Trophoblast cell (in vitro differentiated cells and primary cell): Measurements from ENCODE around the gene MARK1.

ENCODE experiments used
- DNase-seq, 2 donors: peaks; one replicate each; pipeline ENCODE4 v3.0.0-alpha.2; 2016
- H2AFZ ChIP-seq: 2 replicates; pipeline ENCODE4 v1.6.1; 2013; ENCODE audit warnings: low read length, moderate library complexity, mild to moderate bottlenecking; ENCODE audit not compliant: insufficient read depth, poor library complexity
- H2AK5ac ChIP-seq: 2 replicates; pipeline ENCODE4 v1.6.1; 2013; ENCODE audit warnings: mild to moderate bottlenecking, low read length
- H2BK120ac ChIP-seq: 2 replicates; pipeline ENCODE4 v1.6.1; 2013; ENCODE audit warnings: low read length, mild to moderate bottlenecking, moderate library complexity; ENCODE audit not compliant: insufficient read depth, poor library complexity
- H2BK12ac ChIP-seq: 2 replicates; pipeline ENCODE4 v1.6.1; 2013; ENCODE audit warnings: mild to moderate bottlenecking, low read length, moderate library complexity
- H2BK5ac ChIP-seq: 2 replicates; pipeline ENCODE4 v1.6.1; 2013; ENCODE audit warnings: low read length, low read depth, moderate library complexity, mild to moderate bottlenecking; ENCODE audit not compliant: poor library complexity
- H3K14ac ChIP-seq: 2 replicates; pipeline ENCODE4 v1.6.1; 2013; ENCODE audit warnings: mild to moderate bottlenecking, low read length
- H3K18ac ChIP-seq: 2 replicates; pipeline ENCODE4 v1.6.1; 2013; ENCODE audit warnings: mild to moderate bottlenecking, low read length
- H3K23ac ChIP-seq: 2 replicates; pipeline ENCODE4 v1.6.1; 2013; ENCODE audit warnings: low read length
- H3K27ac ChIP-seq: 2 replicates; pipeline ENCODE4 v1.5.1; 2013; ENCODE audit warnings: low read depth, mild to moderate bottlenecking, inconsistent platforms, low read length, moderate library complexity
- H3K27me3 ChIP-seq: 2 replicates; pipeline ENCODE4 v1.6.1; 2013; ENCODE audit warnings: inconsistent platforms, mild to moderate bottlenecking, low read length, moderate library complexity; ENCODE audit not compliant: insufficient read depth
- H3K36me3 ChIP-seq, 2 experiments: 1 replicate in 1 of 2; 2 replicates in 1 of 2; pipeline ENCODE4 v1.6.1; 2013; ENCODE audit warnings: low read length in 2 of 2, mild to moderate bottlenecking in 2 of 2, moderate library complexity in 1 of 2; ENCODE audit not compliant: insufficient read depth in 2 of 2, control insufficient read depth in 1 of 2
- H3K4ac ChIP-seq: 2 replicates; pipeline ENCODE4 v1.6.1; 2013; ENCODE audit warnings: low read depth, mild to moderate bottlenecking, low read length, moderate library complexity
- H3K4me1 ChIP-seq, 2 experiments: 1 replicate in 1 of 2; 2 replicates in 1 of 2; pipeline ENCODE4 v1.6.1; 2013; ENCODE audit warnings: low read length in 2 of 2, mild to moderate bottlenecking in 2 of 2, moderate library complexity in 1 of 2; ENCODE audit not compliant: insufficient read depth in 2 of 2, control insufficient read depth in 1 of 2
- H3K4me2 ChIP-seq: 2 replicates; pipeline ENCODE4 v1.6.1; 2013; ENCODE audit warnings: inconsistent platforms, mild to moderate bottlenecking, low read length, moderate library complexity
- H3K4me3 ChIP-seq: 2 replicates; pipeline ENCODE4 v1.5.1; 2013; ENCODE audit warnings: mild to moderate bottlenecking, low read depth, low read length, inconsistent platforms
- H3K79me1 ChIP-seq: one replicate; pipeline ENCODE4 v1.6.1; 2013; ENCODE audit warnings: low read length
- H3K79me2 ChIP-seq: 2 replicates; pipeline ENCODE4 v1.6.1; 2013; ENCODE audit warnings: low read length, mild to moderate bottlenecking; ENCODE audit not compliant: control insufficient read depth, insufficient read depth, poor library complexity
- H3K9ac ChIP-seq: 2 replicates; pipeline ENCODE4 v1.6.1; 2013; ENCODE audit warnings: mild to moderate bottlenecking, low read length
- H3K9me3 ChIP-seq: 2 replicates; pipeline ENCODE4 v1.6.1; 2013; ENCODE audit warnings: low read depth, mild to moderate bottlenecking, control low read depth, inconsistent platforms, low read length; ENCODE audit not compliant: insufficient read depth
- H4K12ac ChIP-seq: 2 replicates; pipeline ENCODE4 v1.6.1; 2013; ENCODE audit warnings: low read depth, mild to moderate bottlenecking, low read length, moderate library complexity
- H4K8ac ChIP-seq: 2 replicates; pipeline ENCODE4 v1.6.1; 2013; ENCODE audit warnings: low read depth, mild to moderate bottlenecking, low read length, moderate library complexity
- H4K91ac ChIP-seq: one replicate; pipeline ENCODE4 v1.6.1; 2013; ENCODE audit warnings: low read depth, mild to moderate bottlenecking, low read length, moderate library complexity
- WGBS: extraction: QIAGEN DNeasy Blood & Tissue Kit; methylation state at CpG from one replicate; pipeline ENCODE4 v1.1.7; 2013; ENCODE audit warnings: missing lambda C conversion rate; ENCODE audit not compliant: insufficient read length, insufficient coverage; ENCODE audit errors: extremely low coverage; 5-methylcytosine and 5-hydroxymethylcytosine counted together

The MARK1 gene

DNA sequence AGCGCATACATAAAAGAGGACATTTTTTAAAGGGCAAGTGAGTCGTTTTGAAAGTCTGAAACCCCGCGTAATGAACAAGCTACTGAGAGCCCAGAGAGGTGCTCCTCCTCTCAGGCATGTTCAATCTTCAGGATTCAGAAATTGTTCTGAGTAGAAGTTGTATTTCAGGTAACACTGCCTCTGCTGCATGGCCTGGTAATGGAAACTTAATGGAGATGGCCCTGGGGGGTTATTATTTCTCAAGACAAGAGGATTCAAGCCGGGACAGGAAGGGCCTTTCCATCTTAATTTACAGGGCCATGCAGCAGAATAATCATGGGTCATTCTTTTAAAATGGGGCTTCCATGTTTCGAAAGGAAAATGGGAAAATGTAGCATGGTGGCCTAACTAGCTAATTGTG, 42.1 kb upstream of the MARK1 start:
- Histone ChIP-seq H3K18ac (no peak overlapping the region), H2BK120ac (no peak overlapping the region), H3K23ac (no peak overlapping the region), H3K79me1 (peaks cover 6% of the 10 kb centered on the region), H3K36me3 (no peaks in the 10 kb centered on the region), H2AFZ (no peak overlapping the region), H3K9me3 (no peaks in the 10 kb centered on the region), H3K9ac (no peak overlapping the region), H3K27ac (no peak overlapping the region), H3K79me2 (no peaks in the 10 kb centered on the region), H3K4me3 (no peak overlapping the region), H3K4me1 (peaks cover 9 to 14% of the 10 kb centered on the region in 2 experiments), H3K27me3 (no peaks in the 10 kb centered on the region), H2BK12ac (no peak overlapping the region), H2AK5ac (no peak overlapping the region), H4K8ac (no peak overlapping the region), H3K4me2 (no peak overlapping the region), H4K91ac (no peak overlapping the region), H2BK5ac (no peak overlapping the region), H3K14ac (no peak overlapping the region), H4K12ac (no peak overlapping the region), H3K4ac (no peak overlapping the region)
- no CpG with 5 or more reads among the region's 6 CpGs for WGBS
- peak in 1 of 2 donors; percentile 27 for DNase-seq

DNA sequence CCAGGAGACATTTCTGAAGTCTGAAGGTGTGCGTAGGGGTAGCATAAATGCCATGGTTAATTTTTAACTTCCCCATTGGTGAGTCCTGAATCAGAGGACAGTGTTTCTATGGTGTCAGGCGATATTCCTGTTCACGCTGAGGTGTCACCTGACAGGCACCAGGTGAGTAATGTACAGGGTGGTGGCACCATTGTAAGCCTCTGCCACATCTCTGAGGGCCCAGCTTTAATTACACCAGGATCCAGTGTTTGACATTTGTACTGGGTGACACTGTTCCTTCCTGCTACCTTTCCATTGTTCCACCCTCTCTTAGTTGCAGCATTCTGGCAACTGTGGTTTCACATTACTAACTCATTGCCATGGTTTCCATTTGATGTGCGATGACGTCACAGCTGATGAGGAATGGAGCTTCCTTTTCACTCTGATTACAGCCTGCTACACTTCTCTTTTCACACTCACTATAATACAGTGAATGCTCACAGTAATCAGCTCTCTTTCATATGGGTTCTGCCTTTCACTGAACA, 40.6 kb upstream of the MARK1 start:
- Histone ChIP-seq H3K9me3 (no peaks in the 10 kb centered on the region), H2BK120ac (no peak overlapping the region), H2AK5ac (no peak overlapping the region), H3K14ac (no peak overlapping the region), H3K4me3 (no peak overlapping the region), H4K91ac (no peak overlapping the region), H3K4me2 (no peak overlapping the region), H2AFZ (no peak overlapping the region), H3K4ac (no peak overlapping the region), H3K79me1 (peaks cover 6% of the 10 kb centered on the region), H2BK12ac (no peak overlapping the region), H4K12ac (no peak overlapping the region), H3K27ac (no peak overlapping the region), H2BK5ac (no peak overlapping the region), H3K9ac (no peak overlapping the region), H4K8ac (no peak overlapping the region), H3K36me3 (no peaks in the 10 kb centered on the region), H3K27me3 (no peaks in the 10 kb centered on the region), H3K18ac (no peak overlapping the region), H3K23ac (no peak overlapping the region), H3K79me2 (no peaks in the 10 kb centered on the region), H3K4me1 (peaks cover 9 to 14% of the 10 kb centered on the region in 2 experiments)
- no CpG with 5 or more reads among the region's 5 CpGs for WGBS
- peak; percentile 19 to 53 for DNase-seq

DNA sequence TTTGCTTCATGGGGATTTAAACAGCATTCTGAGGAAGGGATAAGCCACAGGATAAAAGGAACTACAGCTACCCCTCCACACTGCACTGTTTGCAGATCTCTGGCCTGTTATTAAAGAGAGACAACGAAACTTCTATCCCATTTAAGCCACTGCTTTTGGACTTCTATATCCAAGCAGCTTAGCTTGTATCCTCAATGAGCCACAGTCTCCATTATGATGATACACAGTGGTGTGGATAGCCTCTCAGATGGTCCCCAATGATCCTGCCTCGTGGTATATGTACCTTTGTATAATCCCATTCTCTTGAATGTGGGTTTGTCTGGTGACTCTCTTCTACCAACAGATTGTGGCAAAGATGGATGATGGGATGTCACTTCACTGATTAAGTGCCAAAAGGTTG, 36.0 kb upstream of the MARK1 start:
- peaks cover 0 to 3% of the 10 kb centered on the region in 2 experiments for H3K4me1 ChIP-seq
- no peak overlapping the region for H3K18ac ChIP-seq
- no CpG with 5 or more reads among the region's 2 CpGs for WGBS
- H3K23ac ChIP-seq, result no peak overlapping the region
- no peak overlapping the region for H3K14ac ChIP-seq
- H3K27me3 ChIP-seq, result no peaks in the 10 kb centered on the region
- no peak overlapping the region for H2BK5ac ChIP-seq
- H3K79me1 ChIP-seq, result peaks cover 2% of the 10 kb centered on the region
- H2AK5ac ChIP-seq, result no peak overlapping the region
- DNase-seq, result no peak
- no peaks in the 10 kb centered on the region for H3K36me3 ChIP-seq
- no peak overlapping the region for H4K12ac ChIP-seq
- no peak overlapping the region for H3K4ac ChIP-seq
- no peak overlapping the region for H3K27ac ChIP-seq
- H2AFZ ChIP-seq, result no peak overlapping the region
- H2BK12ac ChIP-seq, result no peak overlapping the region
- no peaks in the 10 kb centered on the region for H3K79me2 ChIP-seq
- no peak overlapping the region for H4K91ac ChIP-seq
- no peaks in the 10 kb centered on the region for H3K9me3 ChIP-seq
- H2BK120ac ChIP-seq, result no peak overlapping the region
- no peak overlapping the region for H3K4me2 ChIP-seq
- H3K4me3 ChIP-seq, result no peak overlapping the region
- H3K9ac ChIP-seq, result no peak overlapping the region
- no peak overlapping the region for H4K8ac ChIP-seq

DNA sequence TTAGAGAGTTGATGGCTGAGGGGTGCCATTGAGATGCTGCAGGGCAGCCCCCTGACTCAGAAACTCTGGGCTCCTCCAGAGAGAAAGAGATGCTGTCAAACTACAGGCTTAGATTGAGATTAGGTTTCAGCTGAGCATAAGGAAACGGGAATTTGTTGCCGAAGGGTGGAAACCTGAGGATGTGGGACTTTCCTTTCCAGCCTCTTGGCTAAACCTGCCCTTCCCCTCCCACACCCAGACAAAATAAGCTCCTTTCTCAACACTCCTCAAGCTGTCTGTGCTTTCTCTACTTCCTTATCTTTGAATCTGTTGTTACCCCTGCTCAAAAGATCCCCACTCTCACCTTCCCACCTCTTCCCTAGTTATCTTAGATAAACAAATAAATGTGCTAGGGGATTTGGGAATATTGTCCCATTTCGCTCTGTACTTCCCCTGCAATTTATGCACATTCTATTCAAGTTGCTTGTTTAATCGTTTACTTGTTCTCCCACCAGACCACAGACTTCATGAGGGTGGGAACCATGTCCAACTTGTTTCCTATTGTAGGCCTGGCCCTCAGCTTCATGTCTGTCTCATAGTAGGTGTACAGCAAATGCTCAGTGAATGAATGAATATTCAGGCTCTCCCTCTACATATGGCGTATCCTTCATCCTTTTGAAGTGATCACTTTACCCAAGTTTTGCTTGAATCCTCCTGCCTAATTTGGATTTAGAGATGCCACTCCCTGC, 30.6 kb upstream of the MARK1 start:
- Histone ChIP-seq H3K23ac (no peak overlapping the region), H3K79me2 (no peaks in the 10 kb centered on the region), H2BK5ac (no peak overlapping the region), H3K4me3 (no peak overlapping the region), H2AK5ac (no peak overlapping the region), H3K4me2 (no peak overlapping the region), H3K27me3 (no peaks in the 10 kb centered on the region), H4K91ac (no peak overlapping the region), H3K27ac (no peak overlapping the region), H3K14ac (no peak overlapping the region), H2BK12ac (no peak overlapping the region), H3K18ac (no peak overlapping the region), H3K4ac (no peak overlapping the region), H3K36me3 (no peaks in the 10 kb centered on the region), H4K8ac (no peak overlapping the region), H4K12ac (no peak overlapping the region), H3K9me3 (no peaks in the 10 kb centered on the region), H2AFZ (no peak overlapping the region), H3K9ac (no peak overlapping the region), H3K79me1 (no peaks in the 10 kb centered on the region), H3K4me1 (peaks cover 0 to 2% of the 10 kb centered on the region in 2 experiments), H2BK120ac (no peak overlapping the region)
- no CpG with 5 or more reads among the region's 5 CpGs for WGBS
- DNase-seq, result peak; percentile 29 to 49
